ENCODE results near the gene FLCN.
"Not testable (repeated sequence)": the region's sequence is repeated elsewhere in the genome, so short reads cannot be mapped to it uniquely, and the experiment has no call there.

Gene FLCN

DNA sequence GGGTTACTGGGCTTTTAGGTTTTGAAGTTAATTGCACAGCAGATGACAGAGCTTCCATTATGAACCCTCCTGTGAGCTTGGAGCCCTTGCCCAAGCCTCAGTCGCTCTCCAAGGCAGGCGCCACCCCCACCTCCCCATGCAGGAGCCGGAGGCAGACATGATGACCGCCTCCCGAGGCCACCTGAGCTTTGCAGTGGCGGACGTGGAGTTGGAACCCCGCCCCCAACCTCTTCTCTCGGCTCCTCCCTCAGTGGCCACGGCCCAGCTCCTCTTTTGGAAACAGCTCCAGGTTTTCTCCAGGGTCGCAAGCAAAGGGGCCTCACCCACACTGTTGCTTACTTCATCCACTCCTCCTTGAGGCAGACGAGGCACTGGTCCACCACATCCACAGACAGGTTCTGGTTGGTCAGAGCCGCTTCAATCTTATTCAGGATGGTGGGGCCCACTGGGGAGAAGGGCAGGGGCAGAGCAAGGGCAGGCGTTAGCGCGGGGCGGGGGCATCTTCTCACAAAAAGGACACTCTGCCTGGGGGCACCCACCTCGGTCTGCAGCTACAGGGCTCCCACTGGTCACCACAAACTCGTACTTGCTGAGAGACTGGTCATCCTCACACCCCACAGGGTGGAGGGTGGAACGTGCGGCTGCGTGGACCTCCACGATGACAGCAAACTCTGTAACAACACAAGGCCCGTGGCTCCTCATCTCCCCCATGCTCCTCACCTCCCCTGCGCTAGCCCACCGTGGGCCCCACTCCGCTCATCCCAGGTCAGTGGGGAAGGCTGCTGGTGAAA, 22.1 kb downstream of the FLCN start:
- in situ Hi-C loops (cut with HindIII; ENCODE audit: low sequenced_read_pairs), result no loop called here

DNA sequence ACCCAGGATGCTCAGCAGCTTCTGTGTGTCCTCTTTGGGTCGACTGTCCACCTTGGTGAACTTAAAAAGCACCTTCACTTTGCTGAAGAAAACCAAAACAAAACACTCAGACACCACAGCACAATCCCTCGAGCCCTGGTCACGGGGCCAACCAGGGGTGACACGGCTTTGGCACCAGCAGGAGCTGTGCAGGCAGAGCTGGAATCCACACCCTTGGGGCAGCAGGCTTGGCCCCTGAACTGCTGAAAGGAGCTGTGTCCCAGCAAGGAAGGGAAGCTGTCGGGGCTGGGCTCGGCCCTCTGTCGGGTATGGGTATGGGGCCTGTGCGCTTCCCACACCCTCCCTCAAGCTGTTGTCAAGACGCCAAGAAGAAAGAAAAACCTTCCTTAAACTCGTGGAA, 23.2 kb downstream of the FLCN start:
- in situ Hi-C loops (cut with HindIII; ENCODE audit: low sequenced_read_pairs), result no loop called here

DNA sequence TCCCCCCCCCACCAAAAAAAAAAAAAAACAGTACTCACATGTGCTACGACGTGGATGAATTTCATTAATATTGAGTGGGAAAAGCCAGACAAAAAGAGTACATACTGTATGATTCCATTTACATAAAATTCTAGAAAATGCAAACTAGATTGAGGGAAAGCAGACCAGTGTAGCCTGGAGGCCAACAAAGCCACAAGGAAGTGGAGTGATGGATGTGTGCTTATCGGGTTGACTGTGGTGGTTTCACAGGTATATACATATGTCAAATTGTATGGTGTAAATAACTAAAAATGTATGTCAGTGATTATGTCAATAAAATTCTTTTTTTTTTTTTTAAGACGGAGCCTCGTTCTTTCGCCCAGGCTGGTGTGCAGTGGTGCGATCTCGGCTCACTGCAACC, 29.0 kb downstream of the FLCN start:
- in situ Hi-C loops (cut with HindIII; ENCODE audit: low sequenced_read_pairs), result no loop called here

DNA sequence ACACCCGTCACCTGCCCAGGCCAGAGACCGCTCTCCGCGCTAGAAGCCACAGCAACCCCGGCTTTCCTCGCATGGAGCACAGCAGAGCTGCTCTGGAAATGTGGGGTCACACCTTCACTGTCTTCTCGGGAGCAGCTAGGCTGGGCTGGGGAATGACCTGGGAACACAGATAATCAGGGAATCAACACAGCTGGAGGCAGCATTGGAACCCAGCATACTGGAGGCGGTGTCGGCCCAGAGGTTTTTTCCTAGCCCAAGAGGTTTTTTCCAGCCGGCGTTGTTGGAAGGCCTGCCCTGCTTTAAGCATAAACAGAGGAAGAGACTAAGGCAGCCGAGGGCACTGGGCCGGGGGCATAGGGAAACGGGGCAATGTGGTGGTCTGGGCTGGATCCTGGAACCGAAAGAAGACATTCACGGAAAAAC, 30.0 kb downstream of the FLCN start:
- in situ Hi-C loops (cut with HindIII; ENCODE audit: low sequenced_read_pairs), result no loop called here

DNA sequence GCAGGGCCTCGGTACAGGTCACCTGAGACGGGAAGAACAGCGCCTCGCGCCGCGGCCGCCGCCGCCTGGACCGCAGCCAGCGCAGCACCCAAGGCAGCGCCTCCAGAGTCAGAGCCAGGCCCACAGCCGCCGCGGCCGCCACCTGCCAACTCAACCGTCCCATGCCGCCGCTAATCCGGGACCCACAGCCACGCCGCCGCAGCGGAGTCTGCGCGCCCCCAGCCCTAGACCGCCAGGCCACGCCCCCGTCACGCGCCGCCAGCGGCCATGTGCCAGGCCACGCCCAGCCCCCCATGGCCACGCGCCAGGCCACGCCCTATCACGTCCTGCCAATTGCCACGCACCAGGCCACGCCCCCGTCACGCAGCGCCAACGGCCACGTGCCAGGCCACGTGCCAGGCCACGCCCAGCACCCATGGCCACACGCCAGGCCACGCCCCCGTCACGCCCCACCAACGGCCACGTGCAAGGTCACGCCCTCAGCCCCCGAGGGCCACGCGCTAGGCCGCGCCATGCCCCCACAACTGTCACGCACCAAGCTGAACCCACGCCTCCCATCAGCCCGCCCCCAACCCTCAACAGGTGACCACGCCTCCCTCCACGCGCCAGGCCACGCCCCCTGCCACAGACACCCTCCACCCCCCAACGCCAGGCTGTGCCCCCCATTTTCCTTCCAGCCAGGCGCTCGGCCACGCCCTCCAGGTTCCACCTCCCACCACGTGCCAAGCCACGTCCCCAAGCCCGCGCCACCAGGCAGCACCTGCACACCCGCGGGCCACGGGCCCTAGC, 30.6 kb downstream of the FLCN start, which contains the start of gene PLD6:
PLD6 (minus strand) TSS at position 210 of the 789 bp plus-strand sequence; CDS start at position 163, 47 bp downstream.
- in situ Hi-C loops (cut with HindIII; ENCODE audit: low sequenced_read_pairs), result no loop called here

DNA sequence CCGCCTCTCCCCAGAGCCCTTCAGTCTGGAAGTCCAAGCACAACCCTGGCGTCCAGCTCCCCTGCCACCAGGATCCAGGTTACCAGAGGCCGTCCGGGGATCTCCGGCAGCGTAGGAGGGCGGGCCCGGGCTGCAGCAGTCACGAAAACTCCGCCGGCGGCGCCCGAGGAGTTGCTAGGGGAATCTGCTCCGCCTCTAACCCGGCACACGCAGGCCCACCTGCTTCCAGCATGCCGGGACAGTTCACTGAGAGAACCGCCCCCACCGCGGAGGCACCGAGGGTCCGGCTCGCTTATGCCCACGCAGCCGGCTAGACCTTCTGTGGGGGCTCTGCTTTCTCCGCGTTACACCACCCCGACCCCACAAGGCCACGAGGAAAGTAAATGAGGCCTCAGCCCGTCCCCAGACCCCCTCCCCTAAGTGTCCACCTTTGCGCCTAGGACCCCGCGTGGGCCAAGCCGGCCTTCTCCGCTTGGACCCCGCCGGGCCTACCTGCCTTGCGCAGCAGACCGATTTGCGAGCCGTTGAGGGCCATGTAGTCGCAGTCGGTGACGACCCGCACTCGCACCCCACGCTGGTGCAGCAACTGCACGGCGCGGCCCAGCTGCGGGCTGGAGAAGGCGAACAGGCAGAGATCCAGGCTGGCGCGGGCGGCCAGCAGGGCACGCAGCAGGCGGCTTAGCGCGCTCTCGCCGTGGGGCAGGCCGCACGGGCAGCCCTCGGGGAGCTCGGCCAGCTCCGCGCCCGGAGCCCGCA, 31.4 kb downstream of the FLCN start:
- in situ Hi-C loops (cut with HindIII; ENCODE audit: low sequenced_read_pairs), result no loop called here

DNA sequence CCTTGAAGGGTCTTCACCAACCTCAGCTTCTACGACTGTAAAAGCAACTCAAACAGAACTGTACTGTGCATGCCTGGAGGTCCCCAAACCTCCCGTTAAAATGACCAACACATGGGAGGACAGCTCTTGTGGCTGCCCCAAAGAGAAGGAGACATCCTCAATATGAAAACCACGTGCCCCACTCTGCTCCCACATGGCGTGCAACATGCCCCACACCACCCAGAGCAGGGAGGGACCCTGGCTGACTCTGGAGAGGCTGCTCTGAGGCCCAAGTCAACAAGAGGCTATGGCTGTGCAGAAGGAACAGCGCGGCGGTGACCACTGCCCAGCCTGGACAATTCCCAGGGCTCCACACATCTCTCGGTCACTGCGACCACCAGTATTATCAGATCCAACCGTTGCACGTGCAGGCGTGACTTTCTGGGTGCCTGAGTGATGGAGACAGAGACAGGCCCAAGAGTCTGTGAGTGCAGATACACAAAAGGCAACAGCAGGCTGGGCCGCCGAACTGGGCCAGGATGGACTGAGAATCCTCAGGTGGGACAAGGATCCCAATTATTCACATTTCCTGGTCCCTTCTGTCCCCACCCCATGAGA, 32.2 kb downstream of the FLCN start:
- in situ Hi-C loops (cut with HindIII; ENCODE audit: low sequenced_read_pairs), result no loop called here

DNA sequence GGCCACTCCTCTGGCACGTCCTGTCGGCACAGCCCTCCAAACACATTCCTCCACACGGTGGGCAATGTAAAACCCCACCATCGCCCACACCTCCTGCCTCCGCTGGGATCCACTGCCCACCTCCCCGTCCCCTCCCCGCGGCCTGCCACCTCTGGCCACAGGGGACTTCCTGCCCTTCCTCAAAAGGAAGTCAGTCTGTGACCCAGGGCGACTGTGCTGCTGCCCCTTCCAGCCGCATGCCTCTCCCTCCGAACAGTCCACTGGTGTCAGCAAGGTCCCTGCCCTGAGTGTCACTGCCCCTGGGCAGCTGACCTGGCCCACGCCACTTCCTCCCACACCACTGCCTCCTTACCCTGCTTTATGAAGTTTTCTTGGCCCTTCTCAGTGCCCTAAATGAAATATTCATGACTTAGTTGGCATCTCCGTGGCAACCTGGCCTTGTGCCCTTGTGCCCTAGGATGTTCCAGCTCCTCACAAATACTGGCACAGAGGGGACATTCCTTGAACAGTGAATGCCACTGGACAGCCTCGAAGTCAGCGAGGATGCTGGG, 32.9 kb downstream of the FLCN start:
- in situ Hi-C loops (cut with HindIII; ENCODE audit: low sequenced_read_pairs), result no loop called here

DNA sequence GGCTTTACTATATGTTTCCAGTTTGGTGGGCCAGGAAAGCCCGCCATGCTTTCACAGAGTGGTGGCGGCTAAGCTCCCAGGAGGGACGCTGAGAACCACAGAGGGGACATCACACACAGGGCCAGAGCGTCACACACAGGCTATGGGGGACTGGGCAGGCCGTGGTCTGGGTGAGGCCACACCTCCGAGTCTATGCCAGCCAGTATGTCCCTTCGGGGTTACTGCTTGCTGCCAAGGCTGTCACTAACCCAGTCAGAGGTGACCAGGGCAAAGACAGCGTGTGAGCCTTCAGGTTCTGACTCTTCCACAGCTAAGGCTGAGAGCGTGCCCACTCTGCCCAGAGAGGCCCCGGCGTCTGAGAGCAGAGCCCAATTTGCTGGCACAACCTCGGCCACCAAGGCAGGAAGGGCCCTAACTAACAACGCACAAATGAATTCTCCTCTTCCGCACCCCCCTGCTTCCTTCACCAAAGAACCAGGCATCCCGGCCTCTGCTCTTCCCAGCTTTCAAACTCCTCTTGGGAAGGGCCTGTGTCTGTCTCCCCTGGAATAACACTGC, 33.7 kb downstream of the FLCN start:
- in situ Hi-C loops (cut with HindIII; ENCODE audit: low sequenced_read_pairs), result no loop called here

DNA sequence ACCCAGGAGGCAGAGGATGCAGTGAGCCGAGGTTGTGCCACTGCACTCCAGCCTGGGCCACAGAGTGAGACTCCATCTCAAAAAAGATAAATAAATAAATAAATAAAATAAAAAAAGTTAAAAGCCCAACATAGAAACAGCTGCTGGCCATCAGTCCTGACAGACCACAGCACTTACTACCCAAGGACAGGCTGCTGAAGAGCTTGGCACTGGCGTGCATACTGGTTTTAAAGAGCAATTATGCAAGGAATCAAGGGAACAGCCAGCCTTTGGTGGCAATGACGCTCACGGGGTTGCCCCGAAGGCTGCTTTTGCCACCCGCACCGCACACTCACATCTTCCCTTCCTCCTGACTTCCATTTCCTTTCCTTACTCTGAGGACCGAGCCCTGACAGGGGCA, 35.1 kb downstream of the FLCN start:
- in situ Hi-C loops (cut with HindIII; ENCODE audit: low sequenced_read_pairs), result no loop called here

DNA sequence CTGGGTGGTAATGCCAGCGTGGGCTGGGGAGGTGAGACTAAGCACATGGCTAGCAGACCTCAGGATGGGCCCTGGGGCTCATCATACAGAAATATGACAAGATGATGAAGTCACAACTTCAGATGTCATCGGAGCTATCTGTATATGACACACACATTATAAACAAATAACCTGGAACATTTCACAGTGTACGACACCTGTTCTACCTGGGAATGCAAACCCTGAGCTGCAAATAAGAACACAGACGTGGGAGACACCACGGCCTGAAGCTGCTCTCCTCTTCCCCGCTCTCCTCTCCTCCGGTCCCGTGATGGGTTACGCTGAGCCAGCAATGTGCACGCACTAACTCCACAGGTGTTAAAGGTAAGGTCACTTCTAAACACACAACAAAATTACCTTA, 35.7 kb downstream of the FLCN start:
- in situ Hi-C loops (cut with HindIII; ENCODE audit: low sequenced_read_pairs), result no loop called here

DNA sequence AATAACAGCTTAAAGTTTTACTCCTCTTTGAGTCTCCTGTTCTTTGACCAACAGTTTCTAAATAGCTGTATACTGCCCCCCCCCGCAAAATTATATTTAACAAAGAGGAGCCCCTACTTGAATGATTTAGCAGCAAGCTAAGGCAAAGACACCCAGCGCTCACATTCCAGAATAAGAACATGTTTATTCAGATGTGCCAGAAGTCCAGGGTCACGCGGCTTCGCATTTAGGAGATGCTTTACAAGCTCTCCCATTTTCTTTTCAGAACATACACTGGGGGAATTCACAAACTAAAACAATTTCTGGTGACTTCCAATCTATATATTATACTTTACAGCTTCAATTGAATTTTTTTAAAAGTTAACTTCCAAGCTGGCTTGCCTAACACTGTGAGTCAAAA, 36.1 kb downstream of the FLCN start:
- in situ Hi-C loops (cut with HindIII; ENCODE audit: low sequenced_read_pairs), result no loop called here

DNA sequence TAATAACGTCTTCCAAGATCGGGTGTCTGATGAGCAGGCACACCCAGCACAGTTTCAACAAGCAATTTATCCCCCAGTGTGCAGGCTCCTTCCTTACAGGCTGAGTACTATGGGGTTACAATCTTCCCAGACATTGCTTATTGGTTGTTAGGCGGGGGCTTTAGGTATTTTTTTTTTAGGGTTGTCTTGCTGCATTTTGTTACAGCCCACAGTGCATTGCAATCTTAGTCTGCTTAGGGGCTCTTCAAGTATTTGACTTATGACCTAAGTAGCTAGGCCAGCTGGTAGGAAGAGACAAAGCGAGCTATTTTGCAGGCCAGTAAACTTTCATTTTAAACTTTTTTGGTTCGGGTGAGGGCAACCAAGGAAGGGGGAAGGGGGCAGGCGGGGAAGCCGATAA, 36.7 kb downstream of the FLCN start:
- in situ Hi-C loops (cut with HindIII; ENCODE audit: low sequenced_read_pairs), result no loop called here

DNA sequence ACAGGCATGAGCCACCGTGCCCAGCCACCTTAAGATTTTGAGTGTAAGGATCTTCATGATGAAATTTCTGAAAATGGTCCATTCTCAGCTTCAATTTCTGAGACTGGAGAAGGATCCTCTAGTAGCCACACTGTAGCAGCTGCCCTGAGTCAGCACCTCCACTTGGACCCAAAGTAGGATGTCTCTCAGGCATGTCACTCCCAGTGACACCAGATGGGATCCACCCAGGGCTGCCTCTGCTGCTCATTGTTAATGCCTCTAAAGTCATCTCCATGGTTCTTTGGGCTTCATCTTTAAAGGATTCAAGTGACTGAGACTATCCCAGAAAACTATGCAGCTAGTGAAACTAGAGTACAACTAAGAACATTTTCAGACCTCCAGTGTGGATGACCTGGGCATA, 38.7 kb downstream of the FLCN start:
- in situ Hi-C loops (cut with HindIII; ENCODE audit: low sequenced_read_pairs), result no loop called here

DNA sequence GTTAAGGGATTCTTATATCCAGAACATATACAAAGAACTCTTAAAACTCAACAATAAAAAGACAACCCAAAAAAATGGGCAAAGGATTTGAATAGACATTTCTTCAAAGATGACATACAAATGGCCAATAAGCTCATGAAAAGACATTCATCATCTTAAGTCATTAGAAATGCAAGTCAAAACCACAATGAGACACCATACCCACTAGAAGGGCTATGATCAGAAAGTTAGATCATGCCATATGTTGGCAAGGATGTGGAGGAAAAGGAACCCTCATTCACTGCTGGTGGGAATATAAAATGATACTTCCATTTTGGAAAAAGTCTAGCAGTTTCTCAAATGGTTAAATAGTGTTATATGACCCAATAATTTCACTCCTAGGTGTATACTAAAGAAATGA, 40.2 kb downstream of the FLCN start:
- in situ Hi-C loops (cut with HindIII; ENCODE audit: low sequenced_read_pairs), result no loop called here

DNA sequence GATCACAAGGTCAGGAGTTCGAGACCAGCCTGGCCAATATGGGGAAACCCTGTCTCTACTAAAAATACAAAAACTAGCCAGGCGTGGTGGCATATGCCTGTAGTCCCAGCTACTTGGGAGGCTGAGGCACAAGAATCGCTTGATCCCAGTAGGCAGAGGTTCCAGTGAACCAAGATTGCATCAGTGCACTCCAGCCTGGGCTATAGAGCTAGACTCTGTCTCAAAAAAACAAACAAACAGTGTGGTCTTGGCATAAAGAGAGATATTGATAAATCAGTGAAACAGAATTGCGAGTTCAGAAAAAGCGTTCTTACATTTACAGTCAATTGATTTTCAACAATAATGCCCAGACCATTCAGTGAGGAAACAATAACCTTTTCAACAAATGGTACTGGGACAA, 41.5 kb downstream of the FLCN start:
- in situ Hi-C loops (cut with HindIII; ENCODE audit: low sequenced_read_pairs), result not testable (repeated sequence)

DNA sequence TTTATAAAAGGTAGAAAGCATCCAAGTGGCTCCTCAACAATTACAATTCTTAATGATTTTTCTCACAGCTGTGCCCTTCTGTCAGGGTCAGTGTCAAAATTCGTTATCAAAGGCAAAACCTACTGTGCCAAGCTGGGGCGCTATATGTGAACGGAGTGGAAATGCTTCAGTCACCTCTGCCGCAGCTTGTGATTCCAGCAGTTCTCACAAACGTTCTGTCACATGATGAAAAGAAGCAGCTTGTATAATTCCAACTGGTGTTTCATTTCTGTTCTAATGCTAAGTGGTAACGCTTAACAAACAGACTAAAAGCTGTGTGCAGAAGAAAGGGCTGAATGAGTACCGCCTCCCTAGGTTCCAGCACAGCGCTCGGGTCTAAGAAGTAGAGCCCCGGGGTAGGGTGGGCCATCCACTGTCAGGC, 45.0 kb downstream of the FLCN start:
- in situ Hi-C loops (cut with HindIII; ENCODE audit: low sequenced_read_pairs), result no loop called here

DNA sequence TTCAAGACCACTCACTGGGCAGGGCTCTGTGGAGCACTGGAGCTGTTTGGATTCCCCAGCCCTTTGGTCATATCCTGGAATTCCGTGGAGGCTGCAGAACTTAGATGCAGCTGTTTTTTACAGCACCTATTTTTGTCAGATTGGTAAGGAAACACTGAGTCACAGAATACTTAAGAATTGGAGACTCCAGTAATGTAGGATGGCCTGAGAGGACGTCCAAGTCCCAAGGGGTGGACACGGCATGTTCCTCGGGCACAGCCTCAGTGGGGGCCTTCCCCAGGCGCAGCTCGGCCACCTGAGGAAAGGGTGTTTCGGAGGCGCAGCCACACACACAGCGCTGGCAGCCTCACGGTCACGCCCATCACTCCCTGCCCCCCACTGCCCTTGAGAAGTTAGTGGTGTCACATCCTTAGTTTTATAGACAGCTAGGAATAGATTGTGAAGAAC, 45.6 kb downstream of the FLCN start:
- in situ Hi-C loops (cut with HindIII; ENCODE audit: low sequenced_read_pairs), result no loop called here

DNA sequence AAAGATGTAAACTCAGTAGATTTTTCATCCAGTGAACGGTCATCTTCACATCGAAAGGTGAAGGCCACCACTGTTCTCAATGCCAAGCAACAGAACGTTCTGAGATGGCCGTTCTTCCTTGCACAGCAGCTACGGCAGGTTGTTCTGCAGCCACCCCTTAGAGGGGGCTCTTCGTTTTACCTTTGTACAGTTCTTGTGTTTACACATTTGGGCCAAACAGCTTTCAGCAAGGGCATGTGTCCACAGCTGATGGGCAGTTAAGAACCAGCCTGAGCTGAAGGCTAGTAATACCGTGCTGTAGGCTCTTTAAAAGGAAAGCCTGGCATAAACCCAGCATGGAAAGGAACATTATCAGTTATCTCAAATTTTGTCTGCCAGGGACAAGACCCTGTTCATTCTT, 46.8 kb downstream of the FLCN start:
- in situ Hi-C loops (cut with HindIII; ENCODE audit: low sequenced_read_pairs), result no loop called here

DNA sequence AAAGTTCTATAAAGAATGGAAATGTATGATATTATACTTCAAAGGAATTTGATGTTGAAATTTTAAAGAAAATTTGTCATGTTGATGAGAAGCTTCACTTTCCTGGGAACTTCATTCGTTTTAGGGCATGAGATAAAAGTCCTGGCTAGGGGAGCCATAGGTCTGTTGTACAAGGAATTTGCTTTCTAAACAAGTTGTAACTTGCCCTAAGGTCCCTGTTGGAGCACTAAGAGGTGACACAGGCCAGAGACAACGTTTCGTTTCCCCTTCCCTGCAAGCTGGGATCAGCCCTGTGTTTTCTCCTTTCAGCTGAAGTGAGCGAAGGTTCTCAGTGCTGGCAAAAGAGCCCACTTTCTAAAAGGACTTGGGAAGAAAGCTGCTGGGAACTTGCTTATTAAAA, 47.4 kb downstream of the FLCN start:
- in situ Hi-C loops (cut with HindIII; ENCODE audit: low sequenced_read_pairs), result no loop called here
